Central memory CD8-positive, alpha-beta T cell (primary cell): ENCODE data around the gene LRRC52.

ENCODE experiments used
- ATAC-seq: fragments of 150-1000 bp; cut with Tn5 transposase; replicated peaks from 2 replicates; pipeline ENCODE4 v1.10.0; 2022; ENCODE audit warnings: mild to moderate bottlenecking, moderate FRiP score, moderate number of reproducible peaks; ENCODE audit not compliant: poor library complexity, severe bottlenecking; ENCODE audit errors: extremely low read depth
- DNase-seq, 2 donors: peaks; one replicate each; pipeline ENCODE4 v3.0.0; 2021; ENCODE audit warnings: low spot score in 2 of 2
- H3K27ac Mint-ChIP-seq: one replicate; pipeline ENCODE4 v1.8.0; 2022; ENCODE audit warnings: low read depth, mild to moderate bottlenecking, moderate library complexity, mixed read lengths
- H3K27me3 Mint-ChIP-seq: one replicate; pipeline ENCODE4 v1.8.0; 2022; ENCODE audit warnings: mixed read lengths
- H3K36me3 Mint-ChIP-seq: one replicate; pipeline ENCODE4 v1.8.0; 2022; ENCODE audit warnings: mild to moderate bottlenecking, moderate library complexity, mixed read lengths; ENCODE audit not compliant: insufficient read depth
- H3K4me1 Mint-ChIP-seq: one replicate; pipeline ENCODE4 v1.8.0; 2022; ENCODE audit warnings: mixed read lengths
- H3K4me3 Mint-ChIP-seq: one replicate; pipeline ENCODE4 v1.8.0; 2022; ENCODE audit warnings: mild to moderate bottlenecking, moderate library complexity, mixed read lengths
- H3K9me3 Mint-ChIP-seq: one replicate; pipeline ENCODE4 v1.8.0; 2022; ENCODE audit warnings: mixed read lengths

LRRC52 gene

GRCh38 chr1:165524639-165525285 is 19.0 kb upstream of the LRRC52 start:
- ATAC-seq (no peak), DNase-seq (no peak)
- H3K4me1 Mint-ChIP-seq = no peaks in the 10 kb centered on the region
- H3K36me3 Mint-ChIP-seq = no peaks in the 10 kb centered on the region
- peaks cover 5% of the 10 kb centered on the region for H3K9me3 Mint-ChIP-seq
- H3K27ac Mint-ChIP-seq = no peak overlapping the region
- H3K4me3 Mint-ChIP-seq = no peak overlapping the region
- peaks cover 86% of the 10 kb centered on the region for H3K27me3 Mint-ChIP-seq

GRCh38 chr1:165525708-165526107 is 18.1 kb upstream of the LRRC52 start:
- Mint-ChIP-seq H3K4me3 (no peak overlapping the region), H3K27ac (no peak overlapping the region), H3K36me3 (no peaks in the 10 kb centered on the region), H3K4me1 (no peaks in the 10 kb centered on the region), H3K9me3 (peaks cover 5% of the 10 kb centered on the region), H3K27me3 (peaks cover 76% of the 10 kb centered on the region)
- DNase-seq (no peak), ATAC-seq (no peak)

GRCh38 chr1:165527251-165528007 is 16.4 kb upstream of the LRRC52 start:
- Mint-ChIP-seq H3K36me3 (no peaks in the 10 kb centered on the region), H3K4me1 (no peaks in the 10 kb centered on the region), H3K4me3 (no peak overlapping the region), H3K27ac (no peak overlapping the region), H3K27me3 (peaks cover 72% of the 10 kb centered on the region), H3K9me3 (peaks cover 1% of the 10 kb centered on the region)
- no peak for ATAC-seq
- no peak for DNase-seq

- ATAC-seq = no peak
- DNase-seq = no peak
- Mint-ChIP-seq H3K9me3 (no peaks in the 10 kb centered on the region), H3K4me1 (no peaks in the 10 kb centered on the region), H3K4me3 (no peak overlapping the region), H3K36me3 (no peaks in the 10 kb centered on the region), H3K27ac (no peak overlapping the region), H3K27me3 (peaks cover 65% of the 10 kb centered on the region)
Observed at GRCh38 chr1:165531021-165531420, 12.8 kb upstream of the LRRC52 start.

GRCh38 chr1:165532053-165532452 is 11.7 kb upstream of the LRRC52 start:
- Mint-ChIP-seq H3K4me3 (no peak overlapping the region), H3K27me3 (peaks cover 64% of the 10 kb centered on the region), H3K27ac (no peak overlapping the region), H3K36me3 (no peaks in the 10 kb centered on the region), H3K9me3 (no peaks in the 10 kb centered on the region), H3K4me1 (no peaks in the 10 kb centered on the region)
- no peak for DNase-seq
- ATAC-seq = no peak

- peaks cover 58% of the 10 kb centered on the region for H3K27me3 Mint-ChIP-seq
- H3K36me3 Mint-ChIP-seq = no peaks in the 10 kb centered on the region
- DNase-seq (no peak), ATAC-seq (no peak)
- no peaks in the 10 kb centered on the region for H3K9me3 Mint-ChIP-seq
- no peak overlapping the region for H3K4me3 Mint-ChIP-seq
- no peaks in the 10 kb centered on the region for H3K4me1 Mint-ChIP-seq
- H3K27ac Mint-ChIP-seq = no peak overlapping the region
Observed at GRCh38 chr1:165533254-165533653, 10.5 kb upstream of the LRRC52 start.

GRCh38 chr1:165536016-165536415 is 7.8 kb upstream of the LRRC52 start:
- Mint-ChIP-seq H3K27me3 (peaks cover 73% of the 10 kb centered on the region), H3K4me3 (no peak overlapping the region), H3K27ac (no peak overlapping the region), H3K4me1 (no peaks in the 10 kb centered on the region), H3K9me3 (no peaks in the 10 kb centered on the region), H3K36me3 (no peaks in the 10 kb centered on the region)
- DNase-seq (no peak), ATAC-seq (no peak)

GRCh38 chr1:165537356-165538109 is 6.3 kb upstream of the LRRC52 start:
- H3K9me3 Mint-ChIP-seq = no peaks in the 10 kb centered on the region
- H3K27me3 Mint-ChIP-seq = peaks cover 72% of the 10 kb centered on the region
- ATAC-seq (no peak), DNase-seq (no peak)
- no peak overlapping the region for H3K4me3 Mint-ChIP-seq
- no peaks in the 10 kb centered on the region for H3K36me3 Mint-ChIP-seq
- no peaks in the 10 kb centered on the region for H3K4me1 Mint-ChIP-seq
- H3K27ac Mint-ChIP-seq = no peak overlapping the region

GRCh38 chr1:165539306-165539705 is 4.5 kb upstream of the LRRC52 start:
- no peak for DNase-seq
- Mint-ChIP-seq H3K36me3 (no peaks in the 10 kb centered on the region), H3K4me1 (no peaks in the 10 kb centered on the region), H3K4me3 (no peak overlapping the region), H3K27me3 (peaks cover 81% of the 10 kb centered on the region), H3K27ac (no peak overlapping the region), H3K9me3 (no peaks in the 10 kb centered on the region)
- ATAC-seq = no peak

- no peaks in the 10 kb centered on the region for H3K9me3 Mint-ChIP-seq
- H3K27me3 Mint-ChIP-seq = peaks cover 83% of the 10 kb centered on the region
- H3K4me3 Mint-ChIP-seq = no peak overlapping the region
- H3K4me1 Mint-ChIP-seq = no peaks in the 10 kb centered on the region
- no peak for DNase-seq
- no peak overlapping the region for H3K27ac Mint-ChIP-seq
- no peak for ATAC-seq
- no peaks in the 10 kb centered on the region for H3K36me3 Mint-ChIP-seq
Observed at GRCh38 chr1:165539908-165540307, 3.9 kb upstream of the LRRC52 start.

- ATAC-seq (no peak), DNase-seq (no peak)
- Mint-ChIP-seq H3K9me3 (no peaks in the 10 kb centered on the region), H3K27me3 (peaks cover 84% of the 10 kb centered on the region), H3K4me1 (no peaks in the 10 kb centered on the region), H3K27ac (no peak overlapping the region), H3K4me3 (no peak overlapping the region), H3K36me3 (no peaks in the 10 kb centered on the region)
Observed at GRCh38 chr1:165542015-165542631, 1.7 kb upstream of the LRRC52 start.

GRCh38 chr1:165542647-165543046 is 1.2 kb upstream of the LRRC52 start:
- Mint-ChIP-seq H3K27me3 (peaks cover 84% of the 10 kb centered on the region), H3K4me1 (no peaks in the 10 kb centered on the region), H3K36me3 (no peaks in the 10 kb centered on the region), H3K27ac (no peak overlapping the region), H3K9me3 (no peaks in the 10 kb centered on the region), H3K4me3 (no peak overlapping the region)
- no peak for DNase-seq
- no peak for ATAC-seq
